ENCODE data around the gene FMN1. TPM values are rescaled to one million over a fixed set of nuclear protein-coding genes. Genes with fewer than 3 reads are reported as not detected.

Gene FMN1
- total RNA-seq, 6 donors from 2014 or later, result 20.2 to 176 (median 53.8) TPM

- TF ChIP-seq CTCF (IDR thresholded peaks at IDR 0.05) (no peak), EP300 (IDR thresholded peaks at IDR 0.05) (no peak), POLR2A (IDR thresholded peaks at IDR 0.05) (no peak), POLR2AphosphoS5 (IDR thresholded peaks at IDR 0.05) (no peak)
- Histone ChIP-seq H3K27ac (no peak overlapping the region), H3K9me3 (no peaks in the 10 kb centered on the region), H3K4me1 (peaks cover 0 to 10% (median 2%) of the 10 kb centered on the region in 4 donors), H3K36me3 (no peaks in the 10 kb centered on the region), H3K27me3 (no peaks in the 10 kb centered on the region), H3K4me3 (no peak overlapping the region)
- no peak for DNase-seq
- no peak for ATAC-seq (ENCODE audit: low FRiP score in 2 of 2)
- WGBS, 2 donors, result 46 to 62% methylated on average over 2 of the region's 2 CpGs
These were observed 100.2 kb downstream of the FMN1 start for GRCh38 chr15:33094336-33094735.

- no peaks in the 10 kb centered on the region for H3K27me3 ChIP-seq
- WGBS, 2 donors, result 81 to 88% methylated on average over 2 of the region's 2 CpGs
- H3K4me1 ChIP-seq, result peaks cover 0 to 10% (median 2%) of the 10 kb centered on the region in 4 donors
- no peak overlapping the region for H3K27ac ChIP-seq
- no peak for DNase-seq
- H3K9me3 ChIP-seq, result no peaks in the 10 kb centered on the region
- H3K36me3 ChIP-seq, result no peaks in the 10 kb centered on the region
- H3K4me3 ChIP-seq, result no peak overlapping the region
- ATAC-seq (ENCODE audit: low FRiP score in 2 of 2), result no peak
- TF ChIP-seq POLR2A (IDR thresholded peaks at IDR 0.05), result no peak
- TF ChIP-seq CTCF (IDR thresholded peaks at IDR 0.05), result no peak
- TF ChIP-seq POLR2AphosphoS5 (IDR thresholded peaks at IDR 0.05), result no peak
- TF ChIP-seq EP300 (IDR thresholded peaks at IDR 0.05), result no peak
These were observed 101.3 kb downstream of the FMN1 start for GRCh38 chr15:33093222-33093621.

GRCh38 chr15:33091983-33092693, 102.4 kb downstream of the FMN1 start:
- Histone ChIP-seq H3K27me3 (no peaks in the 10 kb centered on the region), H3K4me3 (no peak overlapping the region), H3K27ac (no peak overlapping the region), H3K9me3 (no peaks in the 10 kb centered on the region), H3K36me3 (no peaks in the 10 kb centered on the region), H3K4me1 (peaks cover 0 to 10% (median 2%) of the 10 kb centered on the region in 4 donors)
- WGBS, 2 donors, result 54 to 60% methylated on average over 15 of the region's 15 CpGs
- DNase-seq, result no peak
- ATAC-seq (ENCODE audit: low FRiP score in 2 of 2), result no peak
- TF ChIP-seq EP300 (IDR thresholded peaks at IDR 0.05), result no peak

- H3K27ac ChIP-seq, result no peak overlapping the region
- peak in 1 of 2 donors; percentile 55 for ATAC-seq (ENCODE audit: low FRiP score in 2 of 2)
- TF ChIP-seq CTCF (IDR thresholded peaks at IDR 0.05), result no peak
- no peak for TF ChIP-seq POLR2AphosphoS5 (IDR thresholded peaks at IDR 0.05)
- no peak for TF ChIP-seq EP300 (IDR thresholded peaks at IDR 0.05)
- no peak for TF ChIP-seq POLR2A (IDR thresholded peaks at IDR 0.05)
- peak in 1 of 2 donors; percentile 57 for DNase-seq
- no peaks in the 10 kb centered on the region for H3K27me3 ChIP-seq
- 47 to 49% methylated on average over 5 of the region's 5 CpGs for whole genome bisulfite sequencing, 2 donors
- H3K36me3 ChIP-seq, result no peaks in the 10 kb centered on the region
- H3K4me3 ChIP-seq, result no peak overlapping the region
- no peaks in the 10 kb centered on the region for H3K9me3 ChIP-seq
- peaks cover 0 to 10% (median 2%) of the 10 kb centered on the region in 4 donors for H3K4me1 ChIP-seq
These were observed 104.4 kb downstream of the FMN1 start for GRCh38 chr15:33089878-33090757.

- H3K4me1 ChIP-seq, result peaks cover 0 to 10% (median 2%) of the 10 kb centered on the region in 4 donors
- no peaks in the 10 kb centered on the region for H3K9me3 ChIP-seq
- DNase-seq, result no peak
- no peak for ATAC-seq (ENCODE audit: low FRiP score in 2 of 2)
- 86% methylated on average over 7 of the region's 7 CpGs for WGBS, 2 donors
- TF ChIP-seq CTCF (IDR thresholded peaks at IDR 0.05), result no peak
- no peak for TF ChIP-seq POLR2A (IDR thresholded peaks at IDR 0.05)
- TF ChIP-seq EP300 (IDR thresholded peaks at IDR 0.05), result no peak
- no peak for TF ChIP-seq POLR2AphosphoS5 (IDR thresholded peaks at IDR 0.05)
- H3K36me3 ChIP-seq, result no peaks in the 10 kb centered on the region
- no peak overlapping the region for H3K27ac ChIP-seq
- H3K4me3 ChIP-seq, result no peak overlapping the region
- H3K27me3 ChIP-seq, result no peaks in the 10 kb centered on the region
These were observed 105.2 kb downstream of the FMN1 start for GRCh38 chr15:33089165-33089877.

All from upper lobe of left lung (tissue), 6 donors.